GM06990 (cell line): ENCODE results near the gene STK35.

Experiments
- DNase-seq: peaks from one replicate; pipeline ENCODE4 v3.0.0-alpha.2; 2011; ENCODE audit not compliant: insufficient read length; ENCODE audit errors: extremely low read depth
- H3K27me3 ChIP-seq: replicated peaks from 2 replicates; pipeline ENCODE4 v1.6.0; 2011; ENCODE audit warnings: low read length; ENCODE audit not compliant: control insufficient read depth, insufficient read depth
- H3K36me3 ChIP-seq: 2 replicates; pipeline ENCODE4 v1.5.1; 2011; ENCODE audit warnings: low read length; ENCODE audit not compliant: control insufficient read depth, insufficient read depth
- H3K4me3 ChIP-seq: replicated peaks from 2 replicates; pipeline ENCODE4 v1.5.1; 2011; ENCODE audit warnings: low read depth, mild to moderate bottlenecking, control low read depth, low read length
- CTCF ChIP-seq: IDR thresholded peaks from 2 replicates; pipeline ENCODE4 v1.5.1; 2011; ENCODE audit warnings: low read length, control low read depth, mild to moderate bottlenecking, inconsistent platforms; ENCODE audit not compliant: insufficient read depth, poor library complexity, severe bottlenecking

STK35 gene

GRCh38 chr20:2124564-2125213 is 23.1 kb downstream of the STK35 start:
- H3K4me3 ChIP-seq: no peak overlapping the region
- TF ChIP-seq CTCF: no peak
- no peak for DNase-seq
- H3K27me3 ChIP-seq: no peaks in the 10 kb centered on the region
- peaks cover 2% of the 10 kb centered on the region; the same call in 1 of the 2 replicates for H3K36me3 ChIP-seq

GRCh38 chr20:2125474-2126112 is 24.0 kb downstream of the STK35 start:
- no peak for TF ChIP-seq CTCF
- Histone ChIP-seq H3K27me3 (no peaks in the 10 kb centered on the region), H3K4me3 (no peak overlapping the region), H3K36me3 (peaks cover 2% of the 10 kb centered on the region; the same call in 1 of the 2 replicates)
- no peak for DNase-seq

DNA sequence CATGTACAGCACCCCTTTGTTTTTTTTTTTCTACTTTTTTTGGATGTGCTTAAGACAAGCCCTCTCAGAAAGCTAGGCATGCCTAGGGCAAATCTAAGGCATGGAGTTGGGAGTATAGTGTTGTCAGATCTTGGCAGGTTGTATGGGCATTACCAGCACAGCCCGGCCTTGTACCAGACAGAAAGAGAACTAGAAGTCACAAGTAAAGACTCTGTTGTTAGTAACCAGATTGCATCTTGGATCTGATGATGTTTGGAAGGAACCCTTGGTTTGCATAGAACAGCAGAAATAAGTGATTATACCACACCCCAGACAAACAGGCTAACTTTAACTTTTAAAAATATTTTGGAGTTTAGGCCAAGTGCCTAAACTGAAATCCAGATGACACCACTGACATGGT is 25.6 kb downstream of the STK35 start:
- Histone ChIP-seq H3K36me3 (peaks cover 2% of the 10 kb centered on the region; the same call in 1 of the 2 replicates), H3K4me3 (no peak overlapping the region), H3K27me3 (no peaks in the 10 kb centered on the region)
- DNase-seq: no peak
- TF ChIP-seq CTCF: no peak

- H3K4me3 ChIP-seq: no peak overlapping the region
- H3K36me3 ChIP-seq: peaks cover 2% of the 10 kb centered on the region; the same call in 1 of the 2 replicates
- DNase-seq: no peak
- no peaks in the 10 kb centered on the region for H3K27me3 ChIP-seq
- TF ChIP-seq CTCF: no peak
Measured at GRCh38 chr20:2128542-2128941, 26.9 kb downstream of the STK35 start.

DNA sequence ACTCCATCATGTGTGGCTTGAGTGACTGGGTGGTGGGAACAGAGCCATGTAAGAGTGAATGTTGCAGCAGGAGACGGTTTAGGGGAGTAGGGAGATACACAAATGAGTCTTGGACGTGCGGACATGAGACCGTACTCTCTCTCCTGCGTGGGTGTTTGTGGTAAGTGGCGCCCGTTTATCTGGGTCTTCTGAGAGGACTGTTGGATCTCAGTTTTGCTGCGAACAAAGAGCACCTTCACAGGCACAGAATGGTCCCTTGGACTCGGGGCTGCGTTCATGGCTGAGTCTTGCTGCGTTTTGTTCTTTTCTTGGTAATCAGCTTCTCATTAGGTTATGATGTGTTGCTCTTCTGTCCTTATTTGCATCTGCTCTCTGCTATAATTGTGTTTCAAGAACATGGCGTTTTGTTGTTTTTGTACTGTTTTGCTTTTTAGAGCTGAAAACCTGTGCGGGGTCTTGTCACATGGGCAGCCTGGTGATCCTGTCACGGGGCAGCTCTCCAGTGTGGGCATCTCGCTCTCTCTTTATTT is 28.5 kb downstream of the STK35 start:
- H3K27me3 ChIP-seq: no peaks in the 10 kb centered on the region
- TF ChIP-seq CTCF: no peak

More for the DNA sequence above, 28.5 kb downstream of the STK35 start:
- DNase-seq: no peak
- Histone ChIP-seq H3K36me3 (peaks cover 2% of the 10 kb centered on the region), H3K4me3 (no peak overlapping the region)
